Measurements from ENCODE around the gene KDM1A. TPM values are rescaled to one million over a fixed set of nuclear protein-coding genes. Genes with fewer than 3 reads are reported as not detected.

KDM1A gene
- total RNA-seq, 2 experiments from 2014 or later = 38.3 to 42.4 TPM

DNA sequence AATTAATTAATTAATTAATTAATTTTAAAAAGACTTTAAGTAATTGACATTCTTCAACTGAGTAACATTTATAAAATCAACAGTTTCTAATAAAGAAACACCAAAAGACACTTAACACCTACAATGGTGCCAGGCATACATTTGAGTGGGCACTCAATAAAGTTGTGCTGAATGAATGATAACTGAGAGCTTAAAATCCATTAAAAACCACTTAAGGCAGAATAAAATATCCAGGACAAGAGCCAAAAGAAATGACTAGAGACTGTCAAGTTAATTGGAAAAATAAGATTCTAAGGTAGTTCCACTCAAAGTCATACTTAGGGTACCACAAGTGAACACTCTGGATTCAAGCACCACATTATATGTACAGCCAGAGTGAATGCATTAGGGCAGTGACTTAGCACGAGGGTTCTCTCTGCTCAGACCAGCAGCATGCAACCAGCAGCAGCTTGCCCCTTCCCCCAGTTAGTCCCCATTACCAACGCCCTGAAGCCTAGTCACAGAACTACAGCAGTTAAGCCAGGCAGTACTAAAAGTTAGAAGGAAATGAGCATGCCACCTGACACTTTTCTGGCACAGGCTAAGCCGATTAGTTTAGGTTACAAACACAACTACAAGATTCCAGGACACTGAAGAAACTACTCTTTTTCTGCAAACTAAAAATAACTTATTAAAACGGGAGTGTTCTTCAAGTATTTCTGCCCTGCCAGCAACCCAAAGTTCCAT is 102.9 kb downstream of the KDM1A start:
- Mint-ChIP-seq H3K27me3 (no peaks in the 10 kb centered on the region), H3K27ac (no peak overlapping the region), H3K36me3 (ENCODE audit: low read depth) (no peaks in the 10 kb centered on the region), H3K4me3 (no peak overlapping the region), H3K4me1 (ENCODE audit: low read depth) (peaks cover 75% of the 10 kb centered on the region), H3K9me3 (no peaks in the 10 kb centered on the region)
- Histone ChIP-seq H3K9me3 (ENCODE audit: control insufficient read depth in 1 of 2, insufficient read depth in 1 of 2, low read length in 2 of 2) (no peaks in the 10 kb centered on the region), H3K4me1 (ENCODE audit: insufficient read depth, low read length) (peaks cover 40% of the 10 kb centered on the region), H3K36me3 (ENCODE audit: insufficient read depth, low read length) (no peaks in the 10 kb centered on the region), H3K27me3 (ENCODE audit: control insufficient read depth in 1 of 2, insufficient read depth in 2 of 2, low read length in 2 of 2) (no peaks in the 10 kb centered on the region), H3K27ac (ENCODE audit: low read depth in 1 of 2, low read length in 2 of 2) (no peak overlapping the region), H3K4me3 (ENCODE audit: low read length) (no peak overlapping the region)
- ChIA-PET POLR2A (no interaction called here), CTCF (interaction anchor here (1.1 to 3.5 kb wide), 2 partner anchors 23 to 63 kb away, joined by 3 to 17 read pairs; no protein-coding TSS in a partner anchor)
- no peak for TF ChIP-seq CTCF (IDR thresholded peaks at IDR 0.05)
- ATAC-seq (ENCODE audit: poor library complexity) (no peak), DNase-seq (no peak)
- intact Hi-C loops (cut with DNase I, micrococcal nuclease) = no loop called here

- no peaks in the 10 kb centered on the region for H3K9me3 Mint-ChIP-seq
- H3K4me1 Mint-ChIP-seq (ENCODE audit: low read depth) = peaks cover 69% of the 10 kb centered on the region
- H3K27ac Mint-ChIP-seq = no peak overlapping the region
- DNase-seq (no peak), ATAC-seq (ENCODE audit: poor library complexity) (no peak)
- ChIA-PET POLR2A (no interaction called here), CTCF (interaction anchor here (1.1 kb wide), 1 partner anchor 62 kb away, joined by 3 read pairs; no protein-coding TSS in a partner anchor)
- Histone ChIP-seq H3K27me3 (ENCODE audit: control insufficient read depth in 1 of 2, insufficient read depth in 2 of 2, low read length in 2 of 2) (no peaks in the 10 kb centered on the region), H3K4me1 (ENCODE audit: insufficient read depth, low read length) (peaks cover 34% of the 10 kb centered on the region), H3K9me3 (ENCODE audit: control insufficient read depth in 1 of 2, insufficient read depth in 1 of 2, low read length in 2 of 2) (no peaks in the 10 kb centered on the region), H3K27ac (ENCODE audit: low read depth in 1 of 2, low read length in 2 of 2) (no peak overlapping the region), H3K36me3 (ENCODE audit: insufficient read depth, low read length) (no peaks in the 10 kb centered on the region), H3K4me3 (ENCODE audit: low read length) (no peak overlapping the region)
- intact Hi-C loops (cut with DNase I, micrococcal nuclease) = no loop called here
- no peak overlapping the region for H3K4me3 Mint-ChIP-seq
- TF ChIP-seq CTCF (IDR thresholded peaks at IDR 0.05) = no peak
- H3K36me3 Mint-ChIP-seq (ENCODE audit: low read depth) = no peaks in the 10 kb centered on the region
- H3K27me3 Mint-ChIP-seq = no peaks in the 10 kb centered on the region
Observed at GRCh38 chr1:23122796-23123195, 103.5 kb downstream of the KDM1A start.

GRCh38 chr1:23123528-23123927 is 104.3 kb downstream of the KDM1A start:
- ATAC-seq (ENCODE audit: poor library complexity) (no peak), DNase-seq (no peak)
- H3K4me3 ChIP-seq (ENCODE audit: low read length) = no peak overlapping the region
- H3K27ac ChIP-seq (ENCODE audit: low read depth in 1 of 2, low read length in 2 of 2) = no peak overlapping the region
- H3K27me3 ChIP-seq (ENCODE audit: control insufficient read depth in 1 of 2, insufficient read depth in 2 of 2, low read length in 2 of 2) = no peaks in the 10 kb centered on the region
- POLR2A ChIA-PET = interaction anchor here (0.6 kb wide), 1 partner anchor 24 kb away, joined by 3 read pairs; no protein-coding TSS in a partner anchor
- peaks cover 29% of the 10 kb centered on the region for H3K4me1 ChIP-seq (ENCODE audit: insufficient read depth, low read length)
- no peaks in the 10 kb centered on the region for H3K9me3 Mint-ChIP-seq
- CTCF ChIA-PET = interaction anchor here (1.1 kb wide), 1 partner anchor 61 kb away, joined by 3 read pairs; no protein-coding TSS in a partner anchor
- no peak overlapping the region for H3K27ac Mint-ChIP-seq
- no peak overlapping the region for H3K4me3 Mint-ChIP-seq
- H3K27me3 Mint-ChIP-seq = no peaks in the 10 kb centered on the region
- peaks cover 65% of the 10 kb centered on the region for H3K4me1 Mint-ChIP-seq (ENCODE audit: low read depth)
- no peaks in the 10 kb centered on the region for H3K36me3 Mint-ChIP-seq (ENCODE audit: low read depth)
- intact Hi-C loops (cut with DNase I, micrococcal nuclease) = no loop called here
- no peaks in the 10 kb centered on the region for H3K36me3 ChIP-seq (ENCODE audit: insufficient read depth, low read length)
- TF ChIP-seq CTCF (IDR thresholded peaks at IDR 0.05) = no peak
- no peaks in the 10 kb centered on the region for H3K9me3 ChIP-seq (ENCODE audit: control insufficient read depth in 1 of 2, insufficient read depth in 1 of 2, low read length in 2 of 2)
